Panc1 (cell line): ENCODE data around the gene PRKAG3. TPM values are rescaled to one million over a fixed set of nuclear protein-coding genes. Genes with fewer than 3 reads are reported as not detected.

ENCODE experiments used
- ATAC-seq: fragments of 200-7000 bp; cut with Tn5 transposase; 2 replicates; pipeline ENCODE4 v1.9.1; 2020; ENCODE audit warnings: mild to moderate bottlenecking, moderate library complexity
- BruUV-seq: library from RNA; stranded (reverse); fragments of 400-500 nt; replicated peaks from 2 replicates; lab custom pipeline; 2021; lab: Mats Ljungman, UMichigan
- CTCF ChIA-PET: fragments of 300-600 bp; sonication (Branson Sonifier 250); formaldehyde crosslinking; loops from one replicate; lab custom pipeline; 2022; ENCODE audit warnings: antibody characterized with exemption; lab: Charles Lee
- POLR2A ChIA-PET: fragments of 300-600 bp; sonication (Branson Sonifier 250); formaldehyde crosslinking; loops from one replicate; lab custom pipeline; 2022; ENCODE audit warnings: antibody characterized with exemption; lab: Charles Lee
- DNase-seq: peaks from one replicate; pipeline ENCODE4 v3.0.0-alpha.2; 2010; ENCODE audit warnings: low read depth, low spot score
- H3K27ac ChIP-seq: 2 replicates; pipeline ENCODE4 v1.5.1; 2011; ENCODE audit warnings: mild to moderate bottlenecking, low read length, inconsistent platforms
- H3K27me3 ChIP-seq: fragments of 200-500 bp; sonication (Bioruptor generic); 2 replicates; pipeline ENCODE4 v1.6.0; 2014; ENCODE audit warnings: low read length, inconsistent platforms; ENCODE audit not compliant: control insufficient read depth, insufficient read depth
- H3K36me3 ChIP-seq: fragments of 200-500 bp; sonication (Bioruptor generic); 2 replicates; pipeline ENCODE4 v1.5.1; 2014; ENCODE audit warnings: inconsistent platforms, mild to moderate bottlenecking, low read length, moderate library complexity; ENCODE audit not compliant: control insufficient read depth, insufficient read depth
- H3K4me1 ChIP-seq: 2 replicates; pipeline ENCODE4 v1.5.1; 2011; ENCODE audit warnings: inconsistent platforms, mild to moderate bottlenecking, low read length, moderate library complexity; ENCODE audit not compliant: control insufficient read depth, insufficient read depth
- H3K4me3 ChIP-seq, 2 experiments: 2 replicates each; pipeline ENCODE4 v1.5.1; 2011 to 2012; ENCODE audit warnings: low read depth in 2 of 2, low read length in 2 of 2, mild to moderate bottlenecking in 2 of 2, inconsistent platforms in 1 of 2, moderate library complexity in 1 of 2
- H3K9me3 ChIP-seq: fragments of 200-500 bp; sonication (Bioruptor generic); 2 replicates; pipeline ENCODE4 v1.5.1; 2014; ENCODE audit warnings: low read depth, mild to moderate bottlenecking, inconsistent platforms, low read length, moderate library complexity; ENCODE audit not compliant: control insufficient read depth, insufficient read depth
- POLR2AphosphoS5 ChIP-seq: IDR thresholded peaks from 2 replicates; pipeline ENCODE4 v1.6.1; 2012; ENCODE audit warnings: mild to moderate bottlenecking, low read depth, low read length, moderate library complexity
- SIN3A ChIP-seq: IDR thresholded peaks from 2 replicates; pipeline ENCODE4 v1.6.1; 2012; ENCODE audit warnings: low read depth, mild to moderate bottlenecking, low read length, moderate library complexity, borderline replicate concordance; ENCODE audit not compliant: insufficient read depth
- TCF7L2 ChIP-seq: IDR thresholded peaks from 2 replicates; pipeline ENCODE4 v1.6.1; 2011; ENCODE audit warnings: mild to moderate bottlenecking, low read depth, low read length, inconsistent platforms
- in situ Hi-C: cut with HindIII; loops from 2 replicates; pipeline ENCODE4 v1.10.0; 2016; ENCODE audit warnings: low sequenced_read_pairs, low pct_unique_long_range_greater_than_20kb
- intact Hi-C: fragments of 100-400 bp; cut with micrococcal nuclease; formaldehyde crosslinking; loops from one replicate; pipeline ENCODE4 v1.10.0; 2022; ENCODE audit not compliant: unreplicated experiment
- total RNA-seq: library from RNA; stranded (reverse); gene quantifications from one replicate; pipeline ENCODE4 v1.2.1, GENCODE V29; 2021; ENCODE audit not compliant: unreplicated experiment
- TF ChIP-seq, protein P1 (sequence below), 2 experiments: IDR thresholded peaks; 2 replicates each; pipeline ENCODE4 v1.6.1; 2011 to 2012; ENCODE audit warnings: low read depth in 2 of 2, control low read depth in 1 of 2, low read length in 1 of 2, mild to moderate bottlenecking in 1 of 2, moderate library complexity in 1 of 2; ENCODE audit not compliant: insufficient read depth in 1 of 2
- TF ChIP-seq, protein P2 (sequence below): fragments of 450-650 bp; IDR thresholded peaks from 2 replicates; pipeline ENCODE4 v1.5.1; 2017; ENCODE audit warnings: mild to moderate bottlenecking

The PRKAG3 gene
- total RNA-seq, 1 experiment from 2014 or later = not detected

DNA sequence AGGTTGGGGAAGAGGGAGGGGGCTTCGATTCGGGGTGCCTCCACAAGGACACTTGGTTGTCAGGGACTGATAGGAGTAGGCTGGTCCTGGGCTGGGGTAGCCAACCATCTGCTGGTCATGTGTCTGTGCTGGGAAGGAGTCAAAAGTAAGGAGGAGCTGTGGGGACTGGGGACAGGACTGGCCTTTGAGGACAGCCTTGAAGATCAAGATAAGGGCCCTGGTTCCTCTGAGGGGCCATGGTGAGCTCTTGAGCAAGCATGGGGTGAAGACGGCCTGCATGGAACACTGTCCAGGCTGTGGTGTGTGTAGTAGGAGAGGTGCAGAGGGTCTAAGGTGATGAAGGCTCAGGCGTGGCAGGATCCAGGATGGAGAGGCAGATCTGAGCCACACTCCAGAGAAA is 47.9 kb downstream of the PRKAG3 start:
- ATAC-seq (no peak), DNase-seq (no peak)
- Histone ChIP-seq H3K36me3 (no peaks in the 10 kb centered on the region), H3K4me1 (peaks cover 6% of the 10 kb centered on the region), H3K9me3 (no peaks in the 10 kb centered on the region), H3K4me3 (no peak overlapping the region), H3K27ac (no peak overlapping the region), H3K27me3 (no peaks in the 10 kb centered on the region)
- POLR2A ChIA-PET = interaction anchor here (0.7 kb wide), 1 partner anchor 38 kb away, joined by 8 read pairs; no protein-coding TSS in a partner anchor
- in situ Hi-C loops (no loop called here), intact Hi-C loops (no loop called here)
- BruUV-seq = no TSS peak
- CTCF ChIA-PET = no interaction called here
- TF ChIP-seq SIN3A (no peak), POLR2AphosphoS5 (no peak), TCF7L2 (no peak)
- TF ChIP-seq, protein P1, sequence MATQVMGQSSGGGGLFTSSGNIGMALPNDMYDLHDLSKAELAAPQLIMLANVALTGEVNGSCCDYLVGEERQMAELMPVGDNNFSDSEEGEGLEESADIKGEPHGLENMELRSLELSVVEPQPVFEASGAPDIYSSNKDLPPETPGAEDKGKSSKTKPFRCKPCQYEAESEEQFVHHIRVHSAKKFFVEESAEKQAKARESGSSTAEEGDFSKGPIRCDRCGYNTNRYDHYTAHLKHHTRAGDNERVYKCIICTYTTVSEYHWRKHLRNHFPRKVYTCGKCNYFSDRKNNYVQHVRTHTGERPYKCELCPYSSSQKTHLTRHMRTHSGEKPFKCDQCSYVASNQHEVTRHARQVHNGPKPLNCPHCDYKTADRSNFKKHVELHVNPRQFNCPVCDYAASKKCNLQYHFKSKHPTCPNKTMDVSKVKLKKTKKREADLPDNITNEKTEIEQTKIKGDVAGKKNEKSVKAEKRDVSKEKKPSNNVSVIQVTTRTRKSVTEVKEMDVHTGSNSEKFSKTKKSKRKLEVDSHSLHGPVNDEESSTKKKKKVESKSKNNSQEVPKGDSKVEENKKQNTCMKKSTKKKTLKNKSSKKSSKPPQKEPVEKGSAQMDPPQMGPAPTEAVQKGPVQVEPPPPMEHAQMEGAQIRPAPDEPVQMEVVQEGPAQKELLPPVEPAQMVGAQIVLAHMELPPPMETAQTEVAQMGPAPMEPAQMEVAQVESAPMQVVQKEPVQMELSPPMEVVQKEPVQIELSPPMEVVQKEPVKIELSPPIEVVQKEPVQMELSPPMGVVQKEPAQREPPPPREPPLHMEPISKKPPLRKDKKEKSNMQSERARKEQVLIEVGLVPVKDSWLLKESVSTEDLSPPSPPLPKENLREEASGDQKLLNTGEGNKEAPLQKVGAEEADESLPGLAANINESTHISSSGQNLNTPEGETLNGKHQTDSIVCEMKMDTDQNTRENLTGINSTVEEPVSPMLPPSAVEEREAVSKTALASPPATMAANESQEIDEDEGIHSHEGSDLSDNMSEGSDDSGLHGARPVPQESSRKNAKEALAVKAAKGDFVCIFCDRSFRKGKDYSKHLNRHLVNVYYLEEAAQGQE (IDR thresholded peaks at IDR 0.05; ENCODE audit: insufficient read depth in 1 of 2, low read depth in 2 of 2, low read length in 1 of 2) = no peak
- TF ChIP-seq, protein P2, sequence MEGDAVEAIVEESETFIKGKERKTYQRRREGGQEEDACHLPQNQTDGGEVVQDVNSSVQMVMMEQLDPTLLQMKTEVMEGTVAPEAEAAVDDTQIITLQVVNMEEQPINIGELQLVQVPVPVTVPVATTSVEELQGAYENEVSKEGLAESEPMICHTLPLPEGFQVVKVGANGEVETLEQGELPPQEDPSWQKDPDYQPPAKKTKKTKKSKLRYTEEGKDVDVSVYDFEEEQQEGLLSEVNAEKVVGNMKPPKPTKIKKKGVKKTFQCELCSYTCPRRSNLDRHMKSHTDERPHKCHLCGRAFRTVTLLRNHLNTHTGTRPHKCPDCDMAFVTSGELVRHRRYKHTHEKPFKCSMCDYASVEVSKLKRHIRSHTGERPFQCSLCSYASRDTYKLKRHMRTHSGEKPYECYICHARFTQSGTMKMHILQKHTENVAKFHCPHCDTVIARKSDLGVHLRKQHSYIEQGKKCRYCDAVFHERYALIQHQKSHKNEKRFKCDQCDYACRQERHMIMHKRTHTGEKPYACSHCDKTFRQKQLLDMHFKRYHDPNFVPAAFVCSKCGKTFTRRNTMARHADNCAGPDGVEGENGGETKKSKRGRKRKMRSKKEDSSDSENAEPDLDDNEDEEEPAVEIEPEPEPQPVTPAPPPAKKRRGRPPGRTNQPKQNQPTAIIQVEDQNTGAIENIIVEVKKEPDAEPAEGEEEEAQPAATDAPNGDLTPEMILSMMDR = no peak

DNA sequence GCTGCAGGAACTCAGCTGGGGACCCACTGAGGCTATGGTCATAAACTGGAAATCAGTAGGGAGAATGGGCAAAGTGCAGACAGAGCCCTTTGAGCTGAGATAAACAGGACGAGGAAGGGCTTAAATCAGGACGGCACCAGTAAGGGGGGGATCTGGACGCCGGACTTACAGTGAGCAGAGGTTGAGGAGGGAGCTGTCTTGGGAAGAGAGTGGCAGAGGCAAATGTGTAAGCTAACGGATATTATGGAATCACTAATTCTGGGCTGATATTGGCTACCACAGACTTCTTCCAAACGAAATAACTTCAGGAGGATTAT is 49.1 kb downstream of the PRKAG3 start:
- Histone ChIP-seq H3K4me3 (peak overlapping the region; percentile 43 to 52), H3K27me3 (no peaks in the 10 kb centered on the region), H3K9me3 (0 out of 2 replicates have a peak, but pooled peaks cover 3% of the 10 kb centered on the region), H3K27ac (no peak overlapping the region), H3K36me3 (no peaks in the 10 kb centered on the region), H3K4me1 (peaks cover 6% of the 10 kb centered on the region)
- CTCF ChIA-PET = interaction anchor here (0.6 to 1.3 kb wide), 2 partner anchors 65 to 77 kb away, joined by 5 read pairs; partner anchors contain the start of gene WNT6
- DNase-seq (no peak), ATAC-seq (peak; percentile 33)
- no peak for TF ChIP-seq POLR2AphosphoS5
- TF ChIP-seq, protein P2 = no peak
- TF ChIP-seq SIN3A = no peak
- TF ChIP-seq, protein P1 (IDR thresholded peaks at IDR 0.05; ENCODE audit: insufficient read depth in 1 of 2, low read depth in 2 of 2, low read length in 1 of 2) = no peak
- no TSS peak for BruUV-seq
- in situ Hi-C loops = no loop called here
- POLR2A ChIA-PET = no interaction called here
- intact Hi-C loops = no loop called here
